Prostate gland (tissue), 2 donors: ENCODE results near the gene PTGDR. TPM values are rescaled to one million over a fixed set of nuclear protein-coding genes. Genes with fewer than 3 reads are reported as not detected.

Source experiments
- DNase-seq: peaks from one replicate; pipeline ENCODE4 v3.0.0-alpha.2; 2019; ENCODE audit warnings: low spot score
- H3K27ac ChIP-seq, 2 donors: fragments of 200-600 bp; sonication (generic); 2 replicates each; pipeline ENCODE4 v1.5.1; 2017 to 2019
- H3K27me3 ChIP-seq: fragments of 200-600 bp; sonication (generic); replicated peaks from 2 replicates; pipeline ENCODE4 v1.5.1; 2019; ENCODE audit not compliant: insufficient read depth
- H3K36me3 ChIP-seq, 2 donors: fragments of 200-600 bp; sonication (generic); 1 replicate in 1 of 2; 2 replicates in 1 of 2; pipeline versions ENCODE4 v1.5.1 to v1.8.1; 2017 to 2019
- H3K4me1 ChIP-seq: fragments of 200-600 bp; sonication (generic); replicated peaks from 2 replicates; pipeline ENCODE4 v1.5.1; 2019
- H3K4me3 ChIP-seq, 2 donors: fragments of 200-600 bp; sonication (generic); 2 replicates each; pipeline ENCODE4 v1.5.1; 2017 to 2019
- H3K9me3 ChIP-seq: fragments of 200-600 bp; sonication (generic); 2 replicates; pipeline ENCODE4 v1.5.1; 2017
- CTCF ChIP-seq, 4 experiments: fragments of 200-600 bp in 2 of 4; fragments of 450-650 bp in 2 of 4; sonication (generic) in 2 of 4; IDR thresholded peaks; 1 replicate in 3 of 4; 2 replicates in 1 of 4; pipeline ENCODE4 v1.5.1; 2016 to 2019; ENCODE audit warnings: antibody characterized with exemption in 4 of 4, mild to moderate bottlenecking in 2 of 4, moderate library complexity in 2 of 4
- POLR2A ChIP-seq: fragments of 450-650 bp; IDR thresholded peaks from one replicate; pipeline ENCODE4 v1.6.1; 2016; ENCODE audit warnings: antibody characterized with exemption, mild to moderate bottlenecking
- POLR2AphosphoS5 ChIP-seq: sonication (generic); formaldehyde crosslinking; IDR thresholded peaks from one replicate; pipeline ENCODE4 v1.6.1; 2017; ENCODE audit warnings: antibody characterized with exemption
- WGBS: methylation state at CpG from one replicate; pipeline ENCODE4 v1.1.5; 2018; 5-methylcytosine and 5-hydroxymethylcytosine counted together
- intact Hi-C: fragments of 100-400 bp; cut with DNase I; formaldehyde crosslinking; loops from one replicate; pipeline ENCODE4 v1.14.2; 2022
- total RNA-seq, 2 donors: library from RNA; depleted of rRNA; stranded (reverse); fragments of >200 nt; gene quantifications; one replicate each; pipeline ENCODE4 v1.1.0, GENCODE V29; 2016

PTGDR gene
- total RNA-seq, 2 donors from 2014 or later, result 0.55 to 0.74 TPM

GRCh38 chr14:52240623-52241022 lies 26.9 kb upstream of the PTGDR start:
- DNase-seq, result no peak
- Histone ChIP-seq H3K36me3 (no peaks in the 10 kb centered on the region), H3K4me3 (no peak overlapping the region), H3K27ac (no peak overlapping the region), H3K27me3 (no peaks in the 10 kb centered on the region), H3K4me1 (no peaks in the 10 kb centered on the region), H3K9me3 (no peaks in the 10 kb centered on the region)
- intact Hi-C loops, result no loop called here
- WGBS, result 55% methylated on average over 5 of the region's 5 CpGs
- TF ChIP-seq CTCF (IDR thresholded peaks at IDR 0.05) (no peak), POLR2A (no peak), POLR2AphosphoS5 (no peak)

GRCh38 chr14:52241087-52241793 lies 26.3 kb upstream of the PTGDR start:
- Histone ChIP-seq H3K4me3 (no peak overlapping the region), H3K27me3 (no peaks in the 10 kb centered on the region), H3K36me3 (no peaks in the 10 kb centered on the region), H3K9me3 (no peaks in the 10 kb centered on the region), H3K27ac (no peak overlapping the region), H3K4me1 (no peaks in the 10 kb centered on the region)
- TF ChIP-seq POLR2A, result no peak
- no peak for TF ChIP-seq POLR2AphosphoS5
- TF ChIP-seq CTCF (IDR thresholded peaks at IDR 0.05), result no peak
- intact Hi-C loops, result no loop called here
- DNase-seq, result no peak
- WGBS, result 53% methylated on average over 5 of the region's 5 CpGs

GRCh38 chr14:52244328-52244727 lies 23.2 kb upstream of the PTGDR start:
- H3K9me3 ChIP-seq, result no peaks in the 10 kb centered on the region
- intact Hi-C loops, result no loop called here
- DNase-seq, result no peak
- no peak overlapping the region for H3K27ac ChIP-seq
- no peak for TF ChIP-seq POLR2A
- no peaks in the 10 kb centered on the region for H3K4me1 ChIP-seq
- 77% methylated on average over 2 of the region's 2 CpGs for WGBS
- H3K27me3 ChIP-seq, result no peaks in the 10 kb centered on the region
- H3K36me3 ChIP-seq, result no peaks in the 10 kb centered on the region
- no peak overlapping the region for H3K4me3 ChIP-seq

- Histone ChIP-seq H3K27me3 (no peaks in the 10 kb centered on the region), H3K36me3 (no peaks in the 10 kb centered on the region), H3K4me3 (no peak overlapping the region), H3K4me1 (no peaks in the 10 kb centered on the region), H3K27ac (no peak overlapping the region), H3K9me3 (no peaks in the 10 kb centered on the region)
- intact Hi-C loops, result no loop called here
- TF ChIP-seq CTCF (IDR thresholded peaks at IDR 0.05), result no peak
- TF ChIP-seq POLR2AphosphoS5, result no peak
- TF ChIP-seq POLR2A, result no peak
- no peak for DNase-seq
- 92% methylated on average over 3 of the region's 3 CpGs for whole genome bisulfite sequencing
These were observed 22.5 kb upstream of the PTGDR start for GRCh38 chr14:52244997-52245396.

GRCh38 chr14:52248057-52248456 lies 19.4 kb upstream of the PTGDR start:
- no peak for TF ChIP-seq POLR2A
- TF ChIP-seq CTCF (IDR thresholded peaks at IDR 0.05), result no peak
- TF ChIP-seq POLR2AphosphoS5, result no peak
- H3K27me3 ChIP-seq, result no peaks in the 10 kb centered on the region
- H3K36me3 ChIP-seq, result no peaks in the 10 kb centered on the region
- WGBS, result 85% methylated on average over 2 of the region's 2 CpGs
- intact Hi-C loops, result no loop called here
- H3K4me3 ChIP-seq, result no peak overlapping the region
- no peak overlapping the region for H3K27ac ChIP-seq
- DNase-seq, result no peak
- H3K4me1 ChIP-seq, result no peaks in the 10 kb centered on the region
- no peaks in the 10 kb centered on the region for H3K9me3 ChIP-seq
